K562 (cell line): ENCODE data around the gene FBXO4. TPM values are rescaled to one million over a fixed set of nuclear protein-coding genes. Genes with fewer than 3 reads are reported as not detected.

Experiments
- ATAC-seq: fragments of 200-7000 bp; cut with Tn5 transposase; 3 replicates; pipeline ENCODE4 v1.9.1; 2020; ENCODE audit warnings: moderate library complexity
- BruUV-seq: library from RNA; stranded (reverse); fragments of 400-500 nt; replicated peaks from 2 replicates; lab custom pipeline; 2021; lab: Mats Ljungman, UMichigan
- CTCF ChIA-PET: fragments of 300-600 bp; formaldehyde crosslinking; extraction: SDS; loops from one replicate; lab custom pipeline; 2021; ENCODE audit warnings: low intra/inter-chr PET ratio; lab: Yijun Ruan, JAX
- POLR2A ChIA-PET: fragments of 300-600, 350-650 bp; sonication (Branson Sonifier 250); formaldehyde crosslinking; extraction: SDS; loops from one replicate; lab custom pipeline; 2021; ENCODE audit warnings: antibody characterized with exemption, inconsistent platforms; lab: Yijun Ruan, JAX
- DNase-seq, 4 experiments: peaks; one replicate each; pipeline versions ENCODE4 v3.0.0 to v3.0.0-alpha.2; 2011 to 2018; ENCODE audit warnings: low spot score in 3 of 4, mixed read lengths in 3 of 4; ENCODE audit errors: extremely low read depth in 1 of 4
- FAIRE-seq: peaks from 2 replicates; lab custom pipeline; 2011; peaks lifted over from hg19 to GRCh38; lab: Jason Lieb, UNC
- H2AFZ ChIP-seq: 2 replicates; pipeline ENCODE4 v1.6.0; 2011; ENCODE audit warnings: low read depth, low read length, control low read depth, inconsistent platforms
- H3K27ac ChIP-seq: fragments of 200-600 bp; 3 replicates; pipeline ENCODE4 v1.8.0; 2011; ENCODE audit warnings: low read depth, mild to moderate bottlenecking, control low read depth, inconsistent platforms, low read length, moderate library complexity, mixed read lengths; ENCODE audit errors: extremely low read depth
- H3K27me3 ChIP-seq, 2 experiments: fragments of 300-600 bp in 1 of 2; 2 replicates in 1 of 2; 3 replicates in 1 of 2; pipeline versions ENCODE4 v1.6.0 to v1.8.0; 2011; ENCODE audit warnings: inconsistent platforms in 2 of 2, low read length in 2 of 2, mild to moderate bottlenecking in 1 of 2, mixed read lengths in 1 of 2, moderate library complexity in 1 of 2; ENCODE audit not compliant: control insufficient read depth in 2 of 2, insufficient read depth in 2 of 2
- H3K36me3 ChIP-seq: fragments of 300-600 bp; 3 replicates; pipeline ENCODE4 v1.8.0; 2011; ENCODE audit warnings: mild to moderate bottlenecking, low read length, inconsistent platforms; ENCODE audit not compliant: control insufficient read depth, insufficient read depth
- H3K4me1 ChIP-seq, 2 experiments: fragments of 200-600 bp in 1 of 2; replicated peaks in 1 of 2; 2 replicates in 1 of 2; 3 replicates in 1 of 2; pipeline versions ENCODE4 v1.5.1 to v1.8.0; 2011; ENCODE audit warnings: inconsistent platforms in 2 of 2, low read length in 2 of 2, mild to moderate bottlenecking in 1 of 2, mixed read lengths in 1 of 2, moderate library complexity in 1 of 2; ENCODE audit not compliant: control insufficient read depth in 2 of 2, insufficient read depth in 2 of 2
- H3K4me2 ChIP-seq: 2 replicates; pipeline ENCODE4 v1.6.1; 2011; ENCODE audit warnings: low read length, control low read depth, inconsistent platforms, mixed read lengths; ENCODE audit not compliant: insufficient read depth
- H3K4me3 ChIP-seq: fragments of 200-600 bp; sonication (generic), shearing (Covaris generic); 2 replicates; pipeline ENCODE4 v1.5.1; 2016; ENCODE audit warnings: control low read depth, inconsistent platforms
- H3K79me2 ChIP-seq: fragments of 200-600 bp; 3 replicates; pipeline ENCODE4 v1.8.0; 2011; ENCODE audit warnings: low read length, inconsistent platforms; ENCODE audit not compliant: control insufficient read depth, insufficient read depth
- H3K9ac ChIP-seq, 2 experiments: 2 replicates each; pipeline versions ENCODE4 v1.6.0 to v1.6.1; 2011; ENCODE audit warnings: low read depth in 2 of 2, low read length in 2 of 2, control low read depth in 1 of 2, inconsistent platforms in 1 of 2, mild to moderate bottlenecking in 1 of 2, mixed read lengths in 1 of 2; ENCODE audit not compliant: insufficient read depth in 1 of 2
- H3K9me1 ChIP-seq: one replicate; pipeline ENCODE4 v1.6.0; 2011; ENCODE audit warnings: inconsistent platforms, mild to moderate bottlenecking, low read length, moderate library complexity; ENCODE audit not compliant: control insufficient read depth, insufficient read depth
- H3K9me3 ChIP-seq: replicated peaks from 2 replicates; pipeline ENCODE4 v1.5.1; 2011; ENCODE audit warnings: low read depth, low read length, inconsistent platforms; ENCODE audit not compliant: control insufficient read depth, insufficient read depth
- H4K20me1 ChIP-seq: replicated peaks from 2 replicates; pipeline ENCODE4 v1.6.1; 2011; ENCODE audit warnings: low read length, inconsistent platforms, mixed read lengths; ENCODE audit not compliant: control insufficient read depth, insufficient read depth
- RHOXF2B ChIP-seq: fragments of 250-450 bp; sonication (Bioruptor Pico); conservative IDR thresholded peaks from 2 replicates; pipeline ENCODE4 v1.5.1; 2021
- YBX1 ChIP-seq: fragments of 450-650 bp; IDR thresholded peaks from 2 replicates; pipeline ENCODE4 v1.7.1; 2016; ENCODE audit warnings: mild to moderate bottlenecking
- WGBS: fragments of 100-300 bp; shearing (Covaris generic); methylation state at CpG from one replicate; pipeline ENCODE4 v1.1.6; 2016; ENCODE audit warnings: low coverage, mixed read lengths; ENCODE audit not compliant: insufficient coverage; ENCODE audit errors: missing lambda C conversion rate; 5-methylcytosine and 5-hydroxymethylcytosine counted together
- in situ Hi-C: fragments of 300-500 bp; cut with MboI; formaldehyde crosslinking; loops from 4 replicates; pipeline ENCODE4 v1.15.0; 2018; ENCODE audit warnings: inconsistent platforms, mixed read lengths
- intact Hi-C: fragments of 100-400 bp; cut with micrococcal nuclease; formaldehyde crosslinking; loops from 2 replicates; pipeline ENCODE4 v1.14.2; 2022
- polyA plus RNA-seq, 8 experiments: library from polyadenylated mRNA; depleted of rRNA in 4 of 8; stranded (reverse) in 5 of 8; unstranded in 3 of 8; fragments of >200 nt; fragmentation: Nextera tagmentation in 2 of 8; fragmentation: Illumina TruSeq in 1 of 8; extraction: Ambion mirVana in 2 of 8; extraction: Trizol in 1 of 8; gene quantifications; 2 replicates each; pipeline versions ENCODE4 v1.2.1 to v1.2.3, GENCODE V29; 2011 to 2014; ENCODE audit warnings: inconsistent platforms in 1 of 8, missing spikeins in 1 of 8
- total RNA-seq, 7 experiments: library from RNA; depleted of rRNA in 6 of 7; stranded (reverse); fragments of >200 nt in 6 of 7; fragmentation: Illumina TruSeq in 2 of 7; extraction: Trizol in 2 of 7; gene quantifications; 2 replicates each; pipeline versions ENCODE4 v1.2.1 to v1.2.3, GENCODE V29; 2011 to 2021; ENCODE audit warnings: low replicate concordance in 1 of 7
- TF ChIP-seq, protein P1 (sequence below), 2 experiments: fragments of 450-650 bp in 1 of 2; IDR thresholded peaks; 2 replicates each; pipeline ENCODE4 v1.6.1; 2011 to 2017; ENCODE audit warnings: low read depth in 2 of 2, antibody characterized with exemption in 1 of 2, borderline replicate concordance in 1 of 2, low read length in 1 of 2, mild to moderate bottlenecking in 1 of 2, mixed read lengths in 1 of 2; ENCODE audit not compliant: control insufficient read depth in 1 of 2
- TF ChIP-seq, protein P2 (sequence below): sonication (generic); formaldehyde crosslinking; IDR thresholded peaks from 2 replicates; pipeline ENCODE4 v1.8.0; 2022; ENCODE audit warnings: mild to moderate bottlenecking, missing genetic modification reagents
- TF ChIP-seq, protein P3 (sequence below): sonication (generic); formaldehyde crosslinking; IDR thresholded peaks from 2 replicates; pipeline ENCODE4 v1.8.0; 2022; ENCODE audit warnings: mild to moderate bottlenecking, missing genetic modification reagents
- TF ChIP-seq, protein P4 (sequence below), 3 experiments: IDR thresholded peaks in 2 of 3; conservative IDR thresholded peaks in 1 of 3; 2 replicates each; pipeline ENCODE4 v1.5.1; 2011 to 2012; ENCODE audit warnings: low read length in 3 of 3, mild to moderate bottlenecking in 3 of 3, control low read depth in 2 of 3, improper control_type of control experiment in 1 of 3, inconsistent platforms in 1 of 3, low read depth in 1 of 3, mixed read lengths in 1 of 3, moderate library complexity in 1 of 3; ENCODE audit not compliant: insufficient read depth in 2 of 3
- TF ChIP-seq, protein P5 (sequence below): fragments of 450-650 bp; IDR thresholded peaks from 2 replicates; pipeline ENCODE4 v1.6.1; 2016

FBXO4 gene
- total and polyA plus RNA-seq, 9 of the 15 experiments (the other 6 are each of a cell fraction or from before 2014, with no cell fraction given), result 5.9 to 33.4 (median 19.6) TPM

DNA sequence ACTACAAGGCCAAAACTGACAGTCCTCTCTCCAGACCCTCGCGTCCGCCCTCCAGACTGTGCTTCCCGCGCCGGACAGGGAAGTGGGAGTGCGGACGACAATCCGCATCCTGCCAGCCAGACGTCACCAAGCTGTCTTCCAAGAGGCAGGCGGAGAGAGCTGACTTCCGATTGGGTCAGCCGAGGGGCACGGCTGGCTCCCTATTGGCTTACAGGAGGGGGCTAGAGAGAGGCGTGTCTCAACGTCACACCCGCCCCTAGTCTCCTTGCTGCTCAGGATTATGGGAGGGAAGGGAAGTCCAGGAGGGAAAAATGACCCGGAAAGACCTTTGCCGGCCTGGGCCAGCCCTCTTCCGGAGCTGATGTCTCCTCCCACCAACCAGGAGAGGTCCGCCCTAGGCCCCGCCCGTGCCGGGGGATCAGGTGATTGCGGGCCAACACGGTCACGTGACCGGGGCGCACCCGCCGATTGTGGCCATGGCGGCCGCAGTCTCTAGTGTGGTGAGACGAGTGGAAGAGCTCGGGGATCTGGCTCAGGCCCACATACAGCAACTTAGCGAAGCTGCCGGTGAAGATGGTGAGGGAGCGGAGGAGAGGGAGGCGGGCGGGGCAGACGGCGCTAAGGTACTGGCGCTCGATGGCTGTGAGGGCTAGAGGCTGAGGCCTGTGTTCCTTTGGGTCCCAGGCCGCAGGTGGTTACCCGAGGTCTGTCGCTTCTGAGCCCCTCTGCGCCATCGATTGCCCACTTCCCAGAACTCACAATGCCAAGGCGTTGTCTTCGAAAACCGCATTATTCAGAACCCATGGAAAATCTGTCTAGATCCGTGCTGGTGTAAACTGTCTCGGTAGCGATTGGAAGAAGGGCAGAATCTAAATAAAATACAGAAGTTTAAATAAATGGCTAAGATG is 20.9 kb upstream of the FBXO4 start, which contains the start of gene RIMOC1:
TSS of gene RIMOC1 (plus strand) at position 453 of the 908 bp plus-strand sequence. CDS start at position 477, 24 bp downstream.
- ChIA-PET POLR2A (interaction anchor here (0.6 to 1.6 kb wide), 15 partner anchors 9 to 1080 kb away, joined by 3 to 12 read pairs (median 6); partner anchors contain the start of gene FBXO4), CTCF (no interaction called here)
- Histone ChIP-seq H2AFZ (peak within 1 kb of the TSS; percentile 84), H3K27ac (peak within 1 kb of the TSS; percentile 86), H3K4me1 (peaks cover 6 to 18% of the 10 kb centered on the region in 2 experiments), H3K36me3 (peaks cover 38% of the 10 kb centered on the region), H3K4me3 (peak within 1 kb of the TSS; percentile 67), H3K79me2 (peaks cover 36% of the 10 kb centered on the region), H3K27me3 (no peaks in the 10 kb centered on the region), H4K20me1 (no peaks in the 10 kb centered on the region), H3K4me2 (peak within 1 kb of the TSS; percentile 92), H3K9ac (peak within 1 kb of the TSS; percentile 94 to 99), H3K9me3 (no peaks in the 10 kb centered on the region), H3K9me1 (no peaks in the 10 kb centered on the region)
- intact Hi-C loops, result loop anchor here (1.0 to 2.0 kb wide), 3 partner anchors 21 to 34 kb away; partner anchors contain the start of genes FBXO4 and OXCT1
- TSS peak; percentile 51 for BruUV-seq
- in situ Hi-C loops, result no loop called here
- ATAC-seq, result peak; percentile 99
- FAIRE-seq, result peak; percentile 100
- WGBS, result under 1% methylated on average over 53 of the region's 55 CpGs
- peak; percentile 98 to 100 (median 99) for DNase-seq
- TF ChIP-seq, protein P1, sequence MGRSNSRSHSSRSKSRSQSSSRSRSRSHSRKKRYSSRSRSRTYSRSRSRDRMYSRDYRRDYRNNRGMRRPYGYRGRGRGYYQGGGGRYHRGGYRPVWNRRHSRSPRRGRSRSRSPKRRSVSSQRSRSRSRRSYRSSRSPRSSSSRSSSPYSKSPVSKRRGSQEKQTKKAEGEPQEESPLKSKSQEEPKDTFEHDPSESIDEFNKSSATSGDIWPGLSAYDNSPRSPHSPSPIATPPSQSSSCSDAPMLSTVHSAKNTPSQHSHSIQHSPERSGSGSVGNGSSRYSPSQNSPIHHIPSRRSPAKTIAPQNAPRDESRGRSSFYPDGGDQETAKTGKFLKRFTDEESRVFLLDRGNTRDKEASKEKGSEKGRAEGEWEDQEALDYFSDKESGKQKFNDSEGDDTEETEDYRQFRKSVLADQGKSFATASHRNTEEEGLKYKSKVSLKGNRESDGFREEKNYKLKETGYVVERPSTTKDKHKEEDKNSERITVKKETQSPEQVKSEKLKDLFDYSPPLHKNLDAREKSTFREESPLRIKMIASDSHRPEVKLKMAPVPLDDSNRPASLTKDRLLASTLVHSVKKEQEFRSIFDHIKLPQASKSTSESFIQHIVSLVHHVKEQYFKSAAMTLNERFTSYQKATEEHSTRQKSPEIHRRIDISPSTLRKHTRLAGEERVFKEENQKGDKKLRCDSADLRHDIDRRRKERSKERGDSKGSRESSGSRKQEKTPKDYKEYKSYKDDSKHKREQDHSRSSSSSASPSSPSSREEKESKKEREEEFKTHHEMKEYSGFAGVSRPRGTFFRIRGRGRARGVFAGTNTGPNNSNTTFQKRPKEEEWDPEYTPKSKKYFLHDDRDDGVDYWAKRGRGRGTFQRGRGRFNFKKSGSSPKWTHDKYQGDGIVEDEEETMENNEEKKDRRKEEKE (IDR thresholded peaks at IDR 0.05; ENCODE audit: borderline replicate concordance in 1 of 2, control insufficient read depth in 1 of 2, low read depth in 2 of 2, low read length in 1 of 2), result no peak
- TF ChIP-seq, protein P2, sequence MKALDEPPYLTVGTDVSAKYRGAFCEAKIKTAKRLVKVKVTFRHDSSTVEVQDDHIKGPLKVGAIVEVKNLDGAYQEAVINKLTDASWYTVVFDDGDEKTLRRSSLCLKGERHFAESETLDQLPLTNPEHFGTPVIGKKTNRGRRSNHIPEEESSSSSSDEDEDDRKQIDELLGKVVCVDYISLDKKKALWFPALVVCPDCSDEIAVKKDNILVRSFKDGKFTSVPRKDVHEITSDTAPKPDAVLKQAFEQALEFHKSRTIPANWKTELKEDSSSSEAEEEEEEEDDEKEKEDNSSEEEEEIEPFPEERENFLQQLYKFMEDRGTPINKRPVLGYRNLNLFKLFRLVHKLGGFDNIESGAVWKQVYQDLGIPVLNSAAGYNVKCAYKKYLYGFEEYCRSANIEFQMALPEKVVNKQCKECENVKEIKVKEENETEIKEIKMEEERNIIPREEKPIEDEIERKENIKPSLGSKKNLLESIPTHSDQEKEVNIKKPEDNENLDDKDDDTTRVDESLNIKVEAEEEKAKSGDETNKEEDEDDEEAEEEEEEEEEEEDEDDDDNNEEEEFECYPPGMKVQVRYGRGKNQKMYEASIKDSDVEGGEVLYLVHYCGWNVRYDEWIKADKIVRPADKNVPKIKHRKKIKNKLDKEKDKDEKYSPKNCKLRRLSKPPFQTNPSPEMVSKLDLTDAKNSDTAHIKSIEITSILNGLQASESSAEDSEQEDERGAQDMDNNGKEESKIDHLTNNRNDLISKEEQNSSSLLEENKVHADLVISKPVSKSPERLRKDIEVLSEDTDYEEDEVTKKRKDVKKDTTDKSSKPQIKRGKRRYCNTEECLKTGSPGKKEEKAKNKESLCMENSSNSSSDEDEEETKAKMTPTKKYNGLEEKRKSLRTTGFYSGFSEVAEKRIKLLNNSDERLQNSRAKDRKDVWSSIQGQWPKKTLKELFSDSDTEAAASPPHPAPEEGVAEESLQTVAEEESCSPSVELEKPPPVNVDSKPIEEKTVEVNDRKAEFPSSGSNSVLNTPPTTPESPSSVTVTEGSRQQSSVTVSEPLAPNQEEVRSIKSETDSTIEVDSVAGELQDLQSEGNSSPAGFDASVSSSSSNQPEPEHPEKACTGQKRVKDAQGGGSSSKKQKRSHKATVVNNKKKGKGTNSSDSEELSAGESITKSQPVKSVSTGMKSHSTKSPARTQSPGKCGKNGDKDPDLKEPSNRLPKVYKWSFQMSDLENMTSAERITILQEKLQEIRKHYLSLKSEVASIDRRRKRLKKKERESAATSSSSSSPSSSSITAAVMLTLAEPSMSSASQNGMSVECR (CRISPR knock-in tag), result peak; percentile 99
- TF ChIP-seq YBX1 (no peak), RHOXF2B (CRISPR knock-in tag) (peak; percentile 90)
- TF ChIP-seq, protein P3, sequence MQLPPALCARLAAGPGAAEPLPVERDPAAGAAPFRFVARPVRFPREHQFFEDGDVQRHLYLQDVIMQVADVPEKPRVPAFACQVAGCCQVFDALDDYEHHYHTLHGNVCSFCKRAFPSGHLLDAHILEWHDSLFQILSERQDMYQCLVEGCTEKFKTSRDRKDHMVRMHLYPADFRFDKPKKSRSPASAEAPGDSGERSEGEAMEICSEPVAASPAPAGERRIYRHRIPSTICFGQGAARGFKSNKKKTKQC (CRISPR knock-in tag), result peak; percentile 91
- TF ChIP-seq, protein P4, sequence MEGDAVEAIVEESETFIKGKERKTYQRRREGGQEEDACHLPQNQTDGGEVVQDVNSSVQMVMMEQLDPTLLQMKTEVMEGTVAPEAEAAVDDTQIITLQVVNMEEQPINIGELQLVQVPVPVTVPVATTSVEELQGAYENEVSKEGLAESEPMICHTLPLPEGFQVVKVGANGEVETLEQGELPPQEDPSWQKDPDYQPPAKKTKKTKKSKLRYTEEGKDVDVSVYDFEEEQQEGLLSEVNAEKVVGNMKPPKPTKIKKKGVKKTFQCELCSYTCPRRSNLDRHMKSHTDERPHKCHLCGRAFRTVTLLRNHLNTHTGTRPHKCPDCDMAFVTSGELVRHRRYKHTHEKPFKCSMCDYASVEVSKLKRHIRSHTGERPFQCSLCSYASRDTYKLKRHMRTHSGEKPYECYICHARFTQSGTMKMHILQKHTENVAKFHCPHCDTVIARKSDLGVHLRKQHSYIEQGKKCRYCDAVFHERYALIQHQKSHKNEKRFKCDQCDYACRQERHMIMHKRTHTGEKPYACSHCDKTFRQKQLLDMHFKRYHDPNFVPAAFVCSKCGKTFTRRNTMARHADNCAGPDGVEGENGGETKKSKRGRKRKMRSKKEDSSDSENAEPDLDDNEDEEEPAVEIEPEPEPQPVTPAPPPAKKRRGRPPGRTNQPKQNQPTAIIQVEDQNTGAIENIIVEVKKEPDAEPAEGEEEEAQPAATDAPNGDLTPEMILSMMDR (IDR thresholded peaks at IDR 0.05 in 2 of 3, conservative IDR thresholded peaks at IDR 0.05 in 1 of 3; ENCODE audit: insufficient read depth in 2 of 3, low read depth in 1 of 3, low read length in 3 of 3), result no peak
- TF ChIP-seq, protein P5, sequence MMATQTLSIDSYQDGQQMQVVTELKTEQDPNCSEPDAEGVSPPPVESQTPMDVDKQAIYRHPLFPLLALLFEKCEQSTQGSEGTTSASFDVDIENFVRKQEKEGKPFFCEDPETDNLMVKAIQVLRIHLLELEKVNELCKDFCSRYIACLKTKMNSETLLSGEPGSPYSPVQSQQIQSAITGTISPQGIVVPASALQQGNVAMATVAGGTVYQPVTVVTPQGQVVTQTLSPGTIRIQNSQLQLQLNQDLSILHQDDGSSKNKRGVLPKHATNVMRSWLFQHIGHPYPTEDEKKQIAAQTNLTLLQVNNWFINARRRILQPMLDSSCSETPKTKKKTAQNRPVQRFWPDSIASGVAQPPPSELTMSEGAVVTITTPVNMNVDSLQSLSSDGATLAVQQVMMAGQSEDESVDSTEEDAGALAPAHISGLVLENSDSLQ, result peak; percentile 92
